GM12878 (cell line): Measurements from ENCODE around the gene LRRC8A.

Experiments used
- HCFC1 ChIP-seq: fragments of 150-350 bp; IDR thresholded peaks from 2 replicates; pipeline ENCODE4 v1.6.1; 2014; ENCODE audit warnings: low read length
- POLR2A ChIP-seq: IDR thresholded peaks from 2 replicates; pipeline ENCODE4 v1.6.1; 2011; ENCODE audit warnings: low read depth, mild to moderate bottlenecking, low read length
- RAD21 ChIP-seq: IDR thresholded peaks from 2 replicates; pipeline ENCODE4 v1.6.1; 2011; ENCODE audit warnings: mild to moderate bottlenecking, low read depth, low read length, moderate library complexity; ENCODE audit not compliant: insufficient read depth
- SP1 ChIP-seq: IDR thresholded peaks from one replicate; pipeline ENCODE4 v1.6.1; 2011; ENCODE audit warnings: low read depth, low read length
- TF ChIP-seq, protein P1 (sequence below): IDR thresholded peaks from 2 replicates; pipeline ENCODE4 v1.6.1; 2012; ENCODE audit warnings: low read depth, low read length, improper control_type of control experiment
- TF ChIP-seq, protein P2 (sequence below), 3 experiments: IDR thresholded peaks in 2 of 3; conservative IDR thresholded peaks in 1 of 3; 2 replicates each; pipeline ENCODE4 v1.5.1; 2011; ENCODE audit warnings: low read depth in 3 of 3, low read length in 3 of 3, mild to moderate bottlenecking in 3 of 3, control low read depth in 2 of 3, moderate library complexity in 2 of 3, inconsistent platforms in 1 of 3, mixed read lengths in 1 of 3; ENCODE audit not compliant: control insufficient read depth in 2 of 3, insufficient read depth in 1 of 3; ENCODE audit errors: extremely low read depth in 1 of 3

DNA sequence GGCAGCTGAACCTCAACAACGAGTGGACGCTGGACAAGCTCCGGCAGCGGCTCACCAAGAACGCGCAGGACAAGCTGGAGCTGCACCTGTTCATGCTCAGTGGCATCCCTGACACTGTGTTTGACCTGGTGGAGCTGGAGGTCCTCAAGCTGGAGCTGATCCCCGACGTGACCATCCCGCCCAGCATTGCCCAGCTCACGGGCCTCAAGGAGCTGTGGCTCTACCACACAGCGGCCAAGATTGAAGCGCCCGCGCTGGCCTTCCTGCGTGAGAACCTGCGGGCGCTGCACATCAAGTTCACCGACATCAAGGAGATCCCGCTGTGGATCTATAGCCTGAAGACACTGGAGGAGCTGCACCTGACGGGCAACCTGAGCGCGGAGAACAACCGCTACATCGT, 26.4 kb downstream of the LRRC8A start:
- no peak for TF ChIP-seq POLR2A
- TF ChIP-seq, protein P1, sequence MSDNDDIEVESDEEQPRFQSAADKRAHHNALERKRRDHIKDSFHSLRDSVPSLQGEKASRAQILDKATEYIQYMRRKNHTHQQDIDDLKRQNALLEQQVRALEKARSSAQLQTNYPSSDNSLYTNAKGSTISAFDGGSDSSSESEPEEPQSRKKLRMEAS = no peak
- TF ChIP-seq SP1 = no peak
- TF ChIP-seq, protein P2, sequence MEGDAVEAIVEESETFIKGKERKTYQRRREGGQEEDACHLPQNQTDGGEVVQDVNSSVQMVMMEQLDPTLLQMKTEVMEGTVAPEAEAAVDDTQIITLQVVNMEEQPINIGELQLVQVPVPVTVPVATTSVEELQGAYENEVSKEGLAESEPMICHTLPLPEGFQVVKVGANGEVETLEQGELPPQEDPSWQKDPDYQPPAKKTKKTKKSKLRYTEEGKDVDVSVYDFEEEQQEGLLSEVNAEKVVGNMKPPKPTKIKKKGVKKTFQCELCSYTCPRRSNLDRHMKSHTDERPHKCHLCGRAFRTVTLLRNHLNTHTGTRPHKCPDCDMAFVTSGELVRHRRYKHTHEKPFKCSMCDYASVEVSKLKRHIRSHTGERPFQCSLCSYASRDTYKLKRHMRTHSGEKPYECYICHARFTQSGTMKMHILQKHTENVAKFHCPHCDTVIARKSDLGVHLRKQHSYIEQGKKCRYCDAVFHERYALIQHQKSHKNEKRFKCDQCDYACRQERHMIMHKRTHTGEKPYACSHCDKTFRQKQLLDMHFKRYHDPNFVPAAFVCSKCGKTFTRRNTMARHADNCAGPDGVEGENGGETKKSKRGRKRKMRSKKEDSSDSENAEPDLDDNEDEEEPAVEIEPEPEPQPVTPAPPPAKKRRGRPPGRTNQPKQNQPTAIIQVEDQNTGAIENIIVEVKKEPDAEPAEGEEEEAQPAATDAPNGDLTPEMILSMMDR (IDR thresholded peaks at IDR 0.05 in 2 of 3, conservative IDR thresholded peaks at IDR 0.05 in 1 of 3; ENCODE audit: control insufficient read depth in 2 of 3, extremely low read depth in 1 of 3, insufficient read depth in 1 of 3, low read depth in 3 of 3, low read length in 3 of 3) = no peak
- TF ChIP-seq RAD21 = no peak
- TF ChIP-seq HCFC1 = no peak
